SK-N-SH (cell line): ENCODE data around the gene DLX1. TPM values are rescaled to one million over a fixed set of nuclear protein-coding genes. Genes with fewer than 3 reads are reported as not detected.

Experiments used
- CTCF ChIA-PET: fragments of 300-600, 350-600 bp; formaldehyde crosslinking; extraction: SDS; loops from one replicate; lab custom pipeline; 2021; lab: Yijun Ruan, JAX
- POLR2A ChIA-PET: fragments of 350-600 bp; sonication (Branson Sonifier 250); formaldehyde crosslinking; extraction: SDS; loops from one replicate; lab custom pipeline; 2020; ENCODE audit warnings: antibody characterized with exemption, inconsistent platforms; lab: Yijun Ruan, JAX
- DNase-seq: peaks from one replicate; pipeline ENCODE4 v3.0.0; 2012
- H2AFZ ChIP-seq: fragments of 200-600 bp; sonication (generic); 2 replicates; pipeline ENCODE4 v1.8.1; 2016; ENCODE audit warnings: antibody characterized with exemption, mild to moderate bottlenecking, low read depth
- H3F3A ChIP-seq: fragments of 200-600 bp; sonication (generic); replicated peaks from 2 replicates; pipeline ENCODE3; 2016; ENCODE audit warnings: antibody characterized with exemption, mild to moderate bottlenecking; ENCODE audit not compliant: insufficient read depth
- H3K27ac ChIP-seq, 2 experiments: fragments of 200-500 bp in 1 of 2; fragments of 200-600 bp in 1 of 2; sonication (Bioruptor generic) in 1 of 2; sonication (generic), shearing (Covaris generic) in 1 of 2; 2 replicates each; pipeline versions ENCODE4 v1.5.1 to v1.6.1; 2014 to 2016; ENCODE audit warnings: low read depth in 2 of 2, inconsistent platforms in 1 of 2, low read length in 1 of 2, mild to moderate bottlenecking in 1 of 2, mixed read lengths in 1 of 2
- H3K27me3 ChIP-seq: fragments of 200-600 bp; sonication (generic), shearing (Covaris generic); 2 replicates; pipeline ENCODE4 v1.6.1; 2016; ENCODE audit warnings: mixed run types; ENCODE audit not compliant: insufficient read depth
- H3K36me3 ChIP-seq, 2 experiments: fragments of 200-500 bp in 1 of 2; fragments of 200-600 bp in 1 of 2; sonication (Bioruptor generic) in 1 of 2; sonication (generic) in 1 of 2; replicated peaks in 1 of 2; 2 replicates each; pipeline versions ENCODE3 to v1.5.1; 2014 to 2016; ENCODE audit warnings: low read length in 1 of 2, mild to moderate bottlenecking in 1 of 2; ENCODE audit not compliant: insufficient read depth in 2 of 2, control insufficient read depth in 1 of 2
- H3K4me1 ChIP-seq, 2 experiments: fragments of 200-500 bp in 1 of 2; fragments of 200-600 bp in 1 of 2; sonication (Bioruptor generic) in 1 of 2; sonication (generic), shearing (Covaris generic) in 1 of 2; 2 replicates each; pipeline versions ENCODE4 v1.5.1 to v1.6.1; 2014 to 2016; ENCODE audit warnings: low read depth in 1 of 2, low read length in 1 of 2, mixed run types in 1 of 2; ENCODE audit not compliant: insufficient read depth in 2 of 2, control insufficient read depth in 1 of 2
- H3K4me2 ChIP-seq: fragments of 200-600 bp; sonication (generic), shearing (Covaris generic); 2 replicates; pipeline ENCODE4 v1.6.1; 2017; ENCODE audit warnings: mixed run types
- H3K4me3 ChIP-seq, 2 experiments: fragments of 200-500 bp in 1 of 2; fragments of 200-600 bp in 1 of 2; sonication (Bioruptor generic) in 1 of 2; sonication (generic), shearing (Covaris generic) in 1 of 2; 2 replicates each; pipeline versions ENCODE4 v1.5.1 to v1.8.1; 2014 to 2016; ENCODE audit warnings: low read depth in 2 of 2, inconsistent platforms in 1 of 2, low read length in 1 of 2, mild to moderate bottlenecking in 1 of 2, mixed read lengths in 1 of 2, moderate library complexity in 1 of 2
- H3K79me2 ChIP-seq: fragments of 200-600 bp; sonication (generic); 2 replicates; pipeline ENCODE4 v1.8.1; 2017; ENCODE audit warnings: mild to moderate bottlenecking; ENCODE audit not compliant: insufficient read depth
- H3K9ac ChIP-seq: fragments of 200-600 bp; sonication (generic); 2 replicates; pipeline ENCODE4 v1.6.1; 2017; ENCODE audit warnings: mixed run types
- H3K9me2 ChIP-seq: fragments of 200-600 bp; sonication (generic); 2 replicates; pipeline ENCODE4 v1.6.1; 2017; ENCODE audit warnings: mixed run types
- H3K9me3 ChIP-seq: fragments of 200-600 bp; sonication (generic); 2 replicates; pipeline ENCODE4 v1.6.1; 2017; ENCODE audit warnings: mixed run types, mild to moderate bottlenecking, moderate library complexity
- H4K20me1 ChIP-seq: fragments of 200-600 bp; sonication (generic); 2 replicates; pipeline ENCODE4 v1.6.1; 2017; ENCODE audit warnings: mild to moderate bottlenecking, mixed run types; ENCODE audit not compliant: insufficient read depth
- ELF1 ChIP-seq: IDR thresholded peaks from 2 replicates; pipeline ENCODE4 v1.4.0; 2012
- EP300 ChIP-seq, 2 experiments: IDR thresholded peaks; 2 replicates each; pipeline versions ENCODE4 v1.4.0 to v1.6.1; 2012; ENCODE audit warnings: borderline replicate concordance in 1 of 2, low read depth in 1 of 2, low read length in 1 of 2
- FOSL2 ChIP-seq: IDR thresholded peaks from 2 replicates; pipeline ENCODE4 v1.4.0; 2012; ENCODE audit warnings: low read depth, mild to moderate bottlenecking, moderate library complexity, borderline replicate concordance
- FOXJ3 ChIP-seq: sonication (generic); formaldehyde crosslinking; IDR thresholded peaks from 2 replicates; pipeline ENCODE4 v1.5.1; 2020; ENCODE audit warnings: mild to moderate bottlenecking, missing genetic modification reagents
- JUND ChIP-seq: IDR thresholded peaks from 2 replicates; pipeline ENCODE4 v1.4.0; 2012
- MXI1 ChIP-seq: IDR thresholded peaks from 2 replicates; pipeline ENCODE4 v1.6.1; 2012; ENCODE audit warnings: mild to moderate bottlenecking, low read depth, low read length, improper control_type of control experiment
- NFIC ChIP-seq: IDR thresholded peaks from 2 replicates; pipeline ENCODE4 v1.4.0; 2012; ENCODE audit warnings: borderline replicate concordance
- YY1 ChIP-seq: IDR thresholded peaks from 2 replicates; pipeline ENCODE4 v1.4.0; 2012; ENCODE audit warnings: low read depth, mild to moderate bottlenecking
- WGBS: methylation state at CpG from one replicate; pipeline ENCODE4 v1.1.6; 2017; ENCODE audit warnings: low lambda C conversion rate; 5-methylcytosine and 5-hydroxymethylcytosine counted together
- polyA plus RNA-seq, 3 experiments: library from polyadenylated mRNA; depleted of rRNA; stranded (reverse); fragments of >200 nt; gene quantifications; 2 replicates each; pipeline ENCODE4 v1.2.3, GENCODE V29; 2012
- TF ChIP-seq, protein P1 (sequence below): IDR thresholded peaks from 2 replicates; pipeline ENCODE4 v1.6.1; 2012; ENCODE audit warnings: mild to moderate bottlenecking, low read depth, low read length, moderate library complexity
- TF ChIP-seq, protein P2 (sequence below): IDR thresholded peaks from 2 replicates; pipeline ENCODE4; 2012
- TF ChIP-seq, protein P3 (sequence below): fragments of 200-600 bp; sonication (generic); IDR thresholded peaks from 2 replicates; pipeline ENCODE4 v1.6.1; 2017; ENCODE audit warnings: antibody characterized with exemption, mild to moderate bottlenecking, moderate library complexity
- TF ChIP-seq, protein P4 (sequence below): fragments of 150-350 bp; IDR thresholded peaks from 2 replicates; pipeline ENCODE4 v1.6.1; 2016; ENCODE audit warnings: mild to moderate bottlenecking, low read depth, low read length
- TF ChIP-seq, protein P5 (sequence below): IDR thresholded peaks from 2 replicates; pipeline ENCODE4 v1.4.0; 2012; ENCODE audit warnings: low read depth, borderline replicate concordance

DLX1 gene
- polyA plus RNA-seq, 1 of the 3 experiments (the other 2 are of a cell fraction) = 0.07 TPM

DNA sequence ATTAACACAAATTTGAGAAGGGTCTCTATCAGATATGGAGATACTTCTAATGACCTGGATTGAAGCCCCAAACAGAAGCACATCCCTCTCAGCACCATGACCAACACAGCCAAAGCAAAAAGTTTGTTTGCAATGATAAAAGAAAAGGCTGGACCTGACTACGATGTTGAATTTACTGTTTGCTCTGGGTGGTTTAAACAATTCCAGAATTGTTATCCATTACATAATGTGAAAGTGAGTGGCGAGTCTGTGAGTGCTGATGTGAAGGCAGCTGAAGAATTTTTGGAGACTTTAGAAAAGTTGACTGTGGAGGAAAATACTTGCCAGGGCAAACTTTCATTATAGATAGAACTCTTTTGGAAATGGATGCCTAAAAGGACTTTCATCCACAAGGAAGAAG, 34.8 kb downstream of the DLX1 start:
- Histone ChIP-seq H3F3A (peaks cover 12% of the 10 kb centered on the region), H3K27ac (no peak overlapping the region), H2AFZ (no peak overlapping the region), H3K4me2 (no peak overlapping the region), H3K79me2 (no peaks in the 10 kb centered on the region), H3K27me3 (no peaks in the 10 kb centered on the region), H3K36me3 (no peaks in the 10 kb centered on the region), H3K4me3 (no peak overlapping the region), H3K9ac (no peak overlapping the region), H3K4me1 (peaks cover 0 to 4% of the 10 kb centered on the region in 2 experiments; a peak in 1 of 4 replicates), H3K9me3 (no peaks in the 10 kb centered on the region), H3K9me2 (no peaks in the 10 kb centered on the region), H4K20me1 (no peaks in the 10 kb centered on the region)
- no peak for DNase-seq
- ChIA-PET POLR2A (no interaction called here), CTCF (interaction anchor here (0.6 to 3.3 kb wide), 5 partner anchors 15 to 889 kb away, joined by 3 to 12 read pairs (median 3); partner anchors contain the start of gene DLX2)
- TF ChIP-seq YY1 (no peak), NFIC (no peak), FOSL2 (no peak), MXI1 (no peak), FOXJ3 (no peak)
- 74% methylated on average over 2 of the region's 2 CpGs for WGBS

DNA sequence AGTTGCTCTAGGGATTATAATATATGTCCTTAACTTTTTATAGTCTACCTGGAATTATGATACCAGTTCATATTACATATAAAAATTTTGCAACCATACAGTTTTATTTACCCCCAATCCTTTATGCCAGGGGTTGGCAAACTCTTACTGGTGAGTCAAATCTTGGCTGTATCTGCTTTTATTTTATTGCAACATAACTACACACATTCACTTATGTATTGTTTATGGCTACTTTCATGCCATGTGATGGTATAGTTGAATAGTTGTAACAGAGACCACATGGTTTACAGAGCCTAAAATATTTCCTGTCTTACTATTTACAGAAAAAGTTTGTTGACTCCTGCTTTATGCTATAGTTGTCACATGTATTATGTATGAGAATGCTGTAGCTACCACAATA, 43.2 kb downstream of the DLX1 start:
- no peaks in the 10 kb centered on the region for H3K9me2 ChIP-seq
- H3K36me3 ChIP-seq = no peaks in the 10 kb centered on the region
- H3K27me3 ChIP-seq = no peaks in the 10 kb centered on the region
- H4K20me1 ChIP-seq = no peaks in the 10 kb centered on the region
- H3K79me2 ChIP-seq = no peaks in the 10 kb centered on the region
- TF ChIP-seq MXI1 = no peak
- TF ChIP-seq, protein P1, sequence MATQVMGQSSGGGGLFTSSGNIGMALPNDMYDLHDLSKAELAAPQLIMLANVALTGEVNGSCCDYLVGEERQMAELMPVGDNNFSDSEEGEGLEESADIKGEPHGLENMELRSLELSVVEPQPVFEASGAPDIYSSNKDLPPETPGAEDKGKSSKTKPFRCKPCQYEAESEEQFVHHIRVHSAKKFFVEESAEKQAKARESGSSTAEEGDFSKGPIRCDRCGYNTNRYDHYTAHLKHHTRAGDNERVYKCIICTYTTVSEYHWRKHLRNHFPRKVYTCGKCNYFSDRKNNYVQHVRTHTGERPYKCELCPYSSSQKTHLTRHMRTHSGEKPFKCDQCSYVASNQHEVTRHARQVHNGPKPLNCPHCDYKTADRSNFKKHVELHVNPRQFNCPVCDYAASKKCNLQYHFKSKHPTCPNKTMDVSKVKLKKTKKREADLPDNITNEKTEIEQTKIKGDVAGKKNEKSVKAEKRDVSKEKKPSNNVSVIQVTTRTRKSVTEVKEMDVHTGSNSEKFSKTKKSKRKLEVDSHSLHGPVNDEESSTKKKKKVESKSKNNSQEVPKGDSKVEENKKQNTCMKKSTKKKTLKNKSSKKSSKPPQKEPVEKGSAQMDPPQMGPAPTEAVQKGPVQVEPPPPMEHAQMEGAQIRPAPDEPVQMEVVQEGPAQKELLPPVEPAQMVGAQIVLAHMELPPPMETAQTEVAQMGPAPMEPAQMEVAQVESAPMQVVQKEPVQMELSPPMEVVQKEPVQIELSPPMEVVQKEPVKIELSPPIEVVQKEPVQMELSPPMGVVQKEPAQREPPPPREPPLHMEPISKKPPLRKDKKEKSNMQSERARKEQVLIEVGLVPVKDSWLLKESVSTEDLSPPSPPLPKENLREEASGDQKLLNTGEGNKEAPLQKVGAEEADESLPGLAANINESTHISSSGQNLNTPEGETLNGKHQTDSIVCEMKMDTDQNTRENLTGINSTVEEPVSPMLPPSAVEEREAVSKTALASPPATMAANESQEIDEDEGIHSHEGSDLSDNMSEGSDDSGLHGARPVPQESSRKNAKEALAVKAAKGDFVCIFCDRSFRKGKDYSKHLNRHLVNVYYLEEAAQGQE = no peak
- TF ChIP-seq, protein P2, sequence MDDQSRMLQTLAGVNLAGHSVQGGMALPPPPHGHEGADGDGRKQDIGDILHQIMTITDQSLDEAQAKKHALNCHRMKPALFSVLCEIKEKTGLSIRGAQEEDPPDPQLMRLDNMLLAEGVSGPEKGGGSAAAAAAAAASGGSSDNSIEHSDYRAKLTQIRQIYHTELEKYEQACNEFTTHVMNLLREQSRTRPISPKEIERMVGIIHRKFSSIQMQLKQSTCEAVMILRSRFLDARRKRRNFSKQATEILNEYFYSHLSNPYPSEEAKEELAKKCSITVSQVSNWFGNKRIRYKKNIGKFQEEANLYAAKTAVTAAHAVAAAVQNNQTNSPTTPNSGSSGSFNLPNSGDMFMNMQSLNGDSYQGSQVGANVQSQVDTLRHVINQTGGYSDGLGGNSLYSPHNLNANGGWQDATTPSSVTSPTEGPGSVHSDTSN = no peak
- TF ChIP-seq, protein P3, sequence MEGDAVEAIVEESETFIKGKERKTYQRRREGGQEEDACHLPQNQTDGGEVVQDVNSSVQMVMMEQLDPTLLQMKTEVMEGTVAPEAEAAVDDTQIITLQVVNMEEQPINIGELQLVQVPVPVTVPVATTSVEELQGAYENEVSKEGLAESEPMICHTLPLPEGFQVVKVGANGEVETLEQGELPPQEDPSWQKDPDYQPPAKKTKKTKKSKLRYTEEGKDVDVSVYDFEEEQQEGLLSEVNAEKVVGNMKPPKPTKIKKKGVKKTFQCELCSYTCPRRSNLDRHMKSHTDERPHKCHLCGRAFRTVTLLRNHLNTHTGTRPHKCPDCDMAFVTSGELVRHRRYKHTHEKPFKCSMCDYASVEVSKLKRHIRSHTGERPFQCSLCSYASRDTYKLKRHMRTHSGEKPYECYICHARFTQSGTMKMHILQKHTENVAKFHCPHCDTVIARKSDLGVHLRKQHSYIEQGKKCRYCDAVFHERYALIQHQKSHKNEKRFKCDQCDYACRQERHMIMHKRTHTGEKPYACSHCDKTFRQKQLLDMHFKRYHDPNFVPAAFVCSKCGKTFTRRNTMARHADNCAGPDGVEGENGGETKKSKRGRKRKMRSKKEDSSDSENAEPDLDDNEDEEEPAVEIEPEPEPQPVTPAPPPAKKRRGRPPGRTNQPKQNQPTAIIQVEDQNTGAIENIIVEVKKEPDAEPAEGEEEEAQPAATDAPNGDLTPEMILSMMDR = no peak
- TF ChIP-seq, protein P4, sequence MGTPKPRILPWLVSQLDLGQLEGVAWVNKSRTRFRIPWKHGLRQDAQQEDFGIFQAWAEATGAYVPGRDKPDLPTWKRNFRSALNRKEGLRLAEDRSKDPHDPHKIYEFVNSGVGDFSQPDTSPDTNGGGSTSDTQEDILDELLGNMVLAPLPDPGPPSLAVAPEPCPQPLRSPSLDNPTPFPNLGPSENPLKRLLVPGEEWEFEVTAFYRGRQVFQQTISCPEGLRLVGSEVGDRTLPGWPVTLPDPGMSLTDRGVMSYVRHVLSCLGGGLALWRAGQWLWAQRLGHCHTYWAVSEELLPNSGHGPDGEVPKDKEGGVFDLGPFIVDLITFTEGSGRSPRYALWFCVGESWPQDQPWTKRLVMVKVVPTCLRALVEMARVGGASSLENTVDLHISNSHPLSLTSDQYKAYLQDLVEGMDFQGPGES = no peak
- no peak for TF ChIP-seq FOXJ3
- TF ChIP-seq ELF1 = no peak
- no peak for TF ChIP-seq EP300 (IDR thresholded peaks at IDR 0.05; ENCODE audit: borderline replicate concordance in 1 of 2, low read depth in 1 of 2, low read length in 1 of 2)
- TF ChIP-seq, protein P5, sequence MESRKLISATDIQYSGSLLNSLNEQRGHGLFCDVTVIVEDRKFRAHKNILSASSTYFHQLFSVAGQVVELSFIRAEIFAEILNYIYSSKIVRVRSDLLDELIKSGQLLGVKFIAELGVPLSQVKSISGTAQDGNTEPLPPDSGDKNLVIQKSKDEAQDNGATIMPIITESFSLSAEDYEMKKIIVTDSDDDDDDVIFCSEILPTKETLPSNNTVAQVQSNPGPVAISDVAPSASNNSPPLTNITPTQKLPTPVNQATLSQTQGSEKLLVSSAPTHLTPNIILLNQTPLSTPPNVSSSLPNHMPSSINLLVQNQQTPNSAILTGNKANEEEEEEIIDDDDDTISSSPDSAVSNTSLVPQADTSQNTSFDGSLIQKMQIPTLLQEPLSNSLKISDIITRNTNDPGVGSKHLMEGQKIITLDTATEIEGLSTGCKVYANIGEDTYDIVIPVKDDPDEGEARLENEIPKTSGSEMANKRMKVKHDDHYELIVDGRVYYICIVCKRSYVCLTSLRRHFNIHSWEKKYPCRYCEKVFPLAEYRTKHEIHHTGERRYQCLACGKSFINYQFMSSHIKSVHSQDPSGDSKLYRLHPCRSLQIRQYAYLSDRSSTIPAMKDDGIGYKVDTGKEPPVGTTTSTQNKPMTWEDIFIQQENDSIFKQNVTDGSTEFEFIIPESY = no peak
- TF ChIP-seq NFIC = no peak
- TF ChIP-seq YY1 = no peak
- no peak for TF ChIP-seq JUND
- CTCF ChIA-PET = interaction anchor here (0.7 to 1.5 kb wide), 3 partner anchors 15 to 555 kb away, joined by 3 to 5 read pairs (median 3); no protein-coding TSS in a partner anchor
- POLR2A ChIA-PET = no interaction called here
- DNase-seq = no peak
- H3K4me1 ChIP-seq = no peaks in the 10 kb centered on the region
- no peak overlapping the region for H3K9ac ChIP-seq
- no peak overlapping the region for H3K27ac ChIP-seq
- H3F3A ChIP-seq = no peaks in the 10 kb centered on the region
- H3K4me3 ChIP-seq = no peak overlapping the region
- no peak overlapping the region for H3K4me2 ChIP-seq
- H3K9me3 ChIP-seq = peaks cover 7% of the 10 kb centered on the region
- no peak overlapping the region for H2AFZ ChIP-seq
